Stimulated activated naive CD4-positive, alpha-beta T cell (primary cell): ENCODE results near the gene COL5A1.
"Not testable (repeated sequence)": the region's sequence is repeated elsewhere in the genome, so short reads cannot be mapped to it uniquely, and the experiment has no call there.

ENCODE experiments used
- DNase-seq, 6 experiments: peaks; one replicate each; lab custom pipeline; 2025; lab: John Stamatoyannopoulos, UW

The COL5A1 gene

GRCh38 chr9:134657666-134658377, 16.2 kb downstream of the COL5A1 start:
- DNase-seq, result no peak

GRCh38 chr9:134658378-134658955, 16.9 kb downstream of the COL5A1 start:
- no peak for DNase-seq

- no peak for DNase-seq
Measured at GRCh38 chr9:134659688-134660131, 18.1 kb downstream of the COL5A1 start.

GRCh38 chr9:134660407-134660806, 18.8 kb downstream of the COL5A1 start:
- DNase-seq, result no peak

- DNase-seq, result no peak
Measured at GRCh38 chr9:134661299-134661698, 19.7 kb downstream of the COL5A1 start.

- DNase-seq, result no peak
Measured at GRCh38 chr9:134661791-134662142, 20.2 kb downstream of the COL5A1 start.

GRCh38 chr9:134662143-134662876, 20.7 kb downstream of the COL5A1 start:
- no peak for DNase-seq

- no peak for DNase-seq
Measured at GRCh38 chr9:134663084-134663483, 21.5 kb downstream of the COL5A1 start.

- DNase-seq, result no peak
Measured at GRCh38 chr9:134663753-134664415, 22.3 kb downstream of the COL5A1 start.

- DNase-seq, result no peak
Measured at GRCh38 chr9:134664446-134664845, 22.8 kb downstream of the COL5A1 start.

GRCh38 chr9:134666208-134666607, 24.6 kb downstream of the COL5A1 start:
- no peak for DNase-seq

- no peak for DNase-seq
Measured at GRCh38 chr9:134666831-134667230, 25.2 kb downstream of the COL5A1 start.

GRCh38 chr9:134668977-134669376, 27.4 kb downstream of the COL5A1 start:
- not testable (repeated sequence) for DNase-seq

- no peak for DNase-seq
Measured at GRCh38 chr9:134669399-134669955, 27.9 kb downstream of the COL5A1 start.

- no peak for DNase-seq
Measured at GRCh38 chr9:134670042-134670525, 28.5 kb downstream of the COL5A1 start.

- no peak for DNase-seq
Measured at GRCh38 chr9:134670851-134671281, 29.3 kb downstream of the COL5A1 start.

- no peak for DNase-seq
Measured at GRCh38 chr9:134671341-134672113, 29.9 kb downstream of the COL5A1 start.

- DNase-seq, result no peak
Measured at GRCh38 chr9:134676361-134676760, 34.8 kb downstream of the COL5A1 start.

- DNase-seq, result no peak
Measured at GRCh38 chr9:134676886-134677285, 35.3 kb downstream of the COL5A1 start.

GRCh38 chr9:134677743-134678142, 36.1 kb downstream of the COL5A1 start:
- no peak for DNase-seq

GRCh38 chr9:134678206-134678605, 36.6 kb downstream of the COL5A1 start:
- no peak for DNase-seq
